ENCODE measurements around the gene DOCK6. TPM values are rescaled to one million over a fixed set of nuclear protein-coding genes. Genes with fewer than 3 reads are reported as not detected.
A peak's percentile ranks its signal among the peaks of the same experiment; 100 is the strongest.

Gene DOCK6
- total RNA-seq, 1 donor from 2014 or later, result 1.7 TPM

DNA sequence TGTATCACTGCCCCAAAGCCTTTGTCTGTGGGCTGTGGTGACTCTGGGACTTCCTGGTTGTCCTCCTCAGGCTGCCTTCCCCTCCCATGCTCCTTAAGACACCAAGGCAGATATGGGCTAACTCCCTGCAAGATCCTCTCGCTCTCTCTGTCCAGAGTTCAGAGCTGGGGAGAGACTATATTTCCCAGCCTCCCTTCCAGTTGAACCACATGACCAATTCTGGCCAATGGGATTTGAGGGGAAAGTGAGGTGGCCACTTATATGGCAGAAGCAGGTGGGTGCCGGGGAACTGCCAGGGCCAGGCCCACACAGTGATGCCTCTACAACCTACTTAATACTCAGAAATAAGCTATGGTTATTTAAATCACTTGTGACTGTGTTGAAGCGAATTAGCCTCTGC, 39.1 kb downstream of the DOCK6 start:
- no peak for DNase-seq

DNA sequence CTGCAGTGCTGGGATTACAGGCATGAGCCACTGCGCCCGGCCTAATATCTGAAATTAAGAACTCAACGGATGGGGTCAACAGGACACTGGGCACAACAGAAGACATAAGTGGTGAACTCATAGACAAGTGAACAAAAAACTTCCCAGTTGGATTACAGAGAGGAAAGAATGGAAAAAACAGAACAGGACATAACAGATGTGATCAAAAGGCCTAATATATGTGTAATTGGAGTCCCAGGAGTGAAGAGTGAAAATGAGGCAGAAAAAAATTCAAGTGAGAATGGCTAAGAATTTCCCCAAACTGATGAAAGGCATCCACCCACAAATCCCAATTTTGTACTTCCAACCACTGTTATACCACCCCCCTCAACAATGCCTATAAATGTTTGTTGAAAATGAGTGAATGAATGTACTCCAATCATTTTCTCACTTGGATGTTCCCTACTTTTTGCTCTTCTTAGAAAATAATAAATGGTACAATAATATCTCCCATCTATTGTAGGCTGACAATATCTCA, 41.2 kb downstream of the DOCK6 start:
- no peak for DNase-seq

DNA sequence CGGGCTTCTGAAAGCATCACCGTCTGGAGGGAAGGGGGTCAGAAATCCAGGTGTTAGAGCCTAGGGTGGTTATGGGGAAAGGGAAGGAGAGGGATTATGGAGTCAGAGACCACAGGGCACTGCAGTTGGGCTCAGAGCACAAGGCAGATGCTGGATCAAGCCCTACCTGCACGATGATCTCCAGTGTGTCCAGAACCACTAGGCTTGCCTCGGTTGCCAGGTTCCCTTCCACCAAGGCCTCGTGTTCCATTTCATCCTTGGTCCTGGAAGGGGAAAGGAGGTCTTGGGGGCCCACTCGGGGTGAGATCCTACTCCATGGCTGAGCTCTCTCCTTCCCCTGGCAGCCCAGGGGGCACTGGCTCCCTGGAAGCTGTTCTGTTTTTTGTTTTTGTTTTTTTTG, 47.9 kb downstream of the DOCK6 start:
- DNase-seq, result no peak

DNA sequence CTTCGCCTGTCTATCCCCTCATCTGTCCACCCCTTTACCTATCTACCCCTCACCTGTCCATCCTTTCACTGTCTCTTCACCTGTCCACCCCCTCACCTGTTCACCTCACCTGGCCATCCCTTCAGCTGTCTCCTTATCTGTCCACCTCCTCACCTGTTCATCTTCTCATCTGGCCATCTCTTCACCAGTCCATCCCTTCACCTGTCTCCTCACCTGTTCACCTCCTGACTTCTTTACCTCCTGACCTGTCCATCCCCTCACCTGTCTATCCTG, 51.7 kb downstream of the DOCK6 start:
- no peak for DNase-seq

DNA sequence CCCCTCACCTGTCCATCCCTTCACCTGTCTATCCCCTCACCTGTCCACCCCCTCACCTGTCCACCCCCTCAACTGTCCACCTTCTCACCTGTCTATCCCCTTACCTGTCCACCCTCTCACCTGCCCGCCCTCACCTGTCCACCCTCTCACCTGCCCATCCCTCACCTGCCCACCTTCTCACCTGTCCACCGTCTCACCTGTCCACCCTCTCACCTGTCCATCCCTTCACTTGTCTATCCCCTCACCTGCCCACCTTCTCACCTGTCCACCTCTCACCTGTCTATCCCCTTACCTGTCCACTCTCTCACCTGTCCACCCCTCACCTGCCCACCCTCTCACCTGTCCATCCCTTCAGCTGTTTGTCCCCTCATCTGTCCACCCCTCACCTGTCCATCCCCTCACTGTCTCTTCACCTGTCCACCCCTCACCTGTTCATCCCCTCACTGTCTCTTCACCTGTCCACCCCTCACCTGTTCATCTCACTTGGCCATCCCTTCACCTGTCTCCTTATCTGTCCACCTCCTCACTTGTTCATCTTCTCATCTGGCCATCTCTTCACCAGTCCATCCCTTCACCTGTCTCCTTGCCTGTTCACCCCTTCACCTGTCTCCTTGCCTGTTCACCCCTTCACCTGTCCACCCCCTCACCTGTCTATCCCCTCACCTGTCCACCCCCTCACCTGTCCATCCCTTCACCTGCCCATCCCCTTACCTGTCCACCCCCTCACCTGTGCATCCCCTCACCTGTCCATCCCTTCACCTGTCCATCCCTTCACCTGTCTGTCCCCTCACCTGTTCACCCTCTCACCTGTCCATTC, 52.3 kb downstream of the DOCK6 start:
- DNase-seq, result no peak

DNA sequence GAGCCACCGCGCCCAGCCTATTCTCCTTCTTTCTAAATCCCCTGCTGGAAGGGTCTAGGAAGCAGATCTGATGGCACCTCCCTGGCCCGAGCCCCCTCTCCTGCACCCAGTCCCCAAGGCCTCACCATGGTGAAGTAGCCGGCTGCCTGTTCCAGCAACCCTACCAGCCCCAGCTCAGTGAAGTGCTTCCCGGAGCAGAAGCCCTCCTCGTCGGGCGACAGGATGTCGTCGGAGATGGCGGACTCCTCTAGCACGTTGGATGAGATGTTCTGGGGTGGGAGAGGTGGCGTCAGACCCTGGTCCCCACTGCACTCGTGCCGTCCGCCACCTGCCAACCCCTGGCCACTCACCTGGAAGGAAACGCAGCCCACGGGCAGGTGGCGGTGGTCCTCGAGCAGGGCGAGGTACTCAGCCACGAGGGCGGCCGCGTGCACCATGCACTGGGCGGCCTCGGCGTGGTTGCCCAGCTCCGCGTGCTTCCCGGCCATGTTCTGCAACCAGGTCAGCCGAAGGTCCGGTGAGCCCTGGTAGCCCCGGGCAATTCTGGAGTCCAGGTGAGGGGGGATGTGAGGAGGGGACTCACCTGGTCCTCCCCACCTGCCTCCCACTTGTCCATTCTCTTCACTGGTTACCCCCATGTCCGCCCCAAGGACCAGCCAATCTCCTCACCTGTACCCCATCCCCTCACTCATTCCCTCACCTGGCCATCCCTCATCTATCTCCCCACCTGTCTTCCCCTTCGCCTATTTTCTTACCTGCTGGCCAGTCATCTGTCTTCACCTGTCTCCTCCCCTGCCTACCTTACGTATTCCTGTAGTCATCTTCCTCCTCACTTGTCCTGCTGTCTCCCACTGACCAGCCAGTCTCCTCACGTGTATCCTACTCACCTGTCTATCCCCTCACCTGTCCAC, 53.5 kb downstream of the DOCK6 start:
- no peak for DNase-seq

DNA sequence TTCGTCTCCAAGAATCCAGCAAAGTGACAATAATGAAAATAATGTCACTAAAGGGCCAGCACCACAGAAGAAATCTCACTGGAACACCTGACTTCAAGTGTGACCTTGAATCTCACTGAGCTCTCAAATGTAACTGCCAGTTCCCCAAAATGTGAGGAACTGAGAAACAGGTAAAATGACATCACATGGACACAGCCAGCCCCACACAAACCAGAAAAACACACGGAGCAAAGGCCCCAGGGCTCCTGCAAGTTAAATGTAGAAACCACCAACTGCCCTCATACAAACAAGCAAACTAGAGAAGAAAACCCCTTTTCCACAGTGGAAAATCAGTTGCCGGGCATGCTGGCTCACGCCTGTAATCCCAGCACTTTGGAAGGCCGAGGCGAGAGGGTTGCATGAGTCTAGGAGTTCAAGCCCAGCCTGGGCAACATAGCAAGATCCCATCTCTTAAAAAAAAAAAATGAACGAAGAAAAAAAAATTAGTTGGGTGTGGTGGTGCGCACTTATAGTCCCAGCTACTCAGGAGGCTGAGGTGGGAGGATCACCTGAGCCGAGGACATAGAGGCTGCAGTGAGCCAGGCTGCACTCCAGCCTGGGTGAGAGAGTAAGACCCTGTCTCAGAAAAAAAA, 56.3 kb downstream of the DOCK6 start:
- DNase-seq, result no peak

DNA sequence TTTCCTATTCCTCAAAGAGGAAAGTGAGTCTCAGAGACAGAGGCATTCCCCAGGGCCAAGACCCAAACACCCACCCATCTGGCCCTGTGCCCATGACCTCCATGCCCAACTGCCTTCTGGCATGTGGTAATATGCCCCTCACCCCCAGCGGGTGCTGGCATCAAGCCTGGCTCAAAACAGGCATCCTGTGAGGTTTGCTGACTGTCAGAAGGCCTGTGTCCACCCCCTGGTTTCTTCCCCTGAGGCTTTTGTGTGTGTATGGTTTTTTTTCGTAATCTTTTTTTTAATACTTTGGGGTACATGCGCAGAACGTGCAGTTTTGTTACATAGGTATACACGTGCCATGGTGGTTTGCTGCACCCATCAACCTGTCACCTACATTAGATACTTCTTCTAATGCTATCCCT, 57.4 kb downstream of the DOCK6 start:
- DNase-seq, result no peak

DNA sequence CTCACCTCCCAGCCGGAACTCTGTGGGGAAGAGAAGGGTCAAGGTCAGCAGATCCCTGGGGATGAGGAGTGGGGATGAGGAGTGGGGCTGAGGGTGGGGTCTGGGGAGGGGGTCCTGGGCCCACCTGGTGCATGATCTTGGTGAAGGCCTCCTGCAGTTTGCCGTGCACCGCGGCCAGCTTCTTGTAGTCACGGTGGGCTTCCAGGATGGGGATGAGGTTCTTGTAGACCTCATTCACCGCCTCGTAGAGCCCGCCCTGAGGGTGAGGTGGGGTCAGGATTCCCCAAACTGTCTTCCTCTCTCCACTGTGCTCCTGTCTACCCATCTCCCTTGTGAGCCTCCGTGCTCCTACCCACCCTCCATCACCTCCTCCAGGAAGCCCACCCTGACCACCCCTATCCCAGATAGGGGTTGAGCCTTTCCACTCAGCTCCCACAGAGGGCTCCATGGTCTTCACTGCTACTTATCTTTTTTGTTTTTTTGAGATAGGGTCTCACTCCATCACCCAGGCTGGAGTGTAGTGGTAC, 58.2 kb downstream of the DOCK6 start:
- no peak for DNase-seq

DNA sequence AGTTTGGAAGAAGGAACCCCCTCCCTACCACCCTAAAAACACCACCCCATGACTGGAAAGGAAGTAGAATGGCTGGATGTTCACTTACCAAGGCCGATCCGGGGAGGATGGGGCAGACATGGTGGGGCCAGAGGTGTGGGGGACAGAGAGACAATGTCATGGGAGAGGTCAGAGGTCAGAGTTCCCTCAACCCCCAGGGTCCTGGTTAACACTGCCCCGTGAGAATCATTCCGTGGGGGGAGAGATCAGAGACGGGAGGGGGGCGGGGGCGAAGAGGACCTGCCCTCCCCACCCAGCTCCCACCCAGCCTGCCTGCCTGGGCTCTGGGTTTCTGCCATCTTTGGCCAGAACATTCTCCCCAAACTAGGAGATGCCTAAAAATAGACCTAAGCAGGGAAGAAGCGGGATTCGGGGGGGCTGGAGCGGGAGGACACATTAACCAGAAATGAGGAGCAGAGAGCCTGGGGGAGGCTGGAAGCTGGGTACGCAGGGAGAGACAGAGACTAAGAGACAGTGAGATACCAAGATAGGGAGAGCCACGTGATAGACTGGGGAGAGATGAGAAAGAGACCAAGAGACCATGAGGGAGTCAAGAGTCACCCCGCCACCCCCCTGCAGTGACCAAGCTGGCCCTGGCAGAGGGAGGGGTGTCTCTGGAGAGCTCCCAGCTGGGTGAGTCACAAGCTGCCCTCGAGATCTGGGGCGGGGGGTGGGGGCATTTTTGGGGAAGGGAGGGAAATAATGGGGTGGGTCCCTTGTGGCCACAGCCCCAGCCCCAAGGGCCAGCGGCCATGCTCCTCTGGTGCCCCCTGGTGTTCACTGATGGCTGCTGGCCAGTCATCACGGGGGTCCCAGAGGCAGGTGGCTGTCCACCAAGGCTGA, 58.9 kb downstream of the DOCK6 start:
- DNase-seq, result peak; percentile 70

DNA sequence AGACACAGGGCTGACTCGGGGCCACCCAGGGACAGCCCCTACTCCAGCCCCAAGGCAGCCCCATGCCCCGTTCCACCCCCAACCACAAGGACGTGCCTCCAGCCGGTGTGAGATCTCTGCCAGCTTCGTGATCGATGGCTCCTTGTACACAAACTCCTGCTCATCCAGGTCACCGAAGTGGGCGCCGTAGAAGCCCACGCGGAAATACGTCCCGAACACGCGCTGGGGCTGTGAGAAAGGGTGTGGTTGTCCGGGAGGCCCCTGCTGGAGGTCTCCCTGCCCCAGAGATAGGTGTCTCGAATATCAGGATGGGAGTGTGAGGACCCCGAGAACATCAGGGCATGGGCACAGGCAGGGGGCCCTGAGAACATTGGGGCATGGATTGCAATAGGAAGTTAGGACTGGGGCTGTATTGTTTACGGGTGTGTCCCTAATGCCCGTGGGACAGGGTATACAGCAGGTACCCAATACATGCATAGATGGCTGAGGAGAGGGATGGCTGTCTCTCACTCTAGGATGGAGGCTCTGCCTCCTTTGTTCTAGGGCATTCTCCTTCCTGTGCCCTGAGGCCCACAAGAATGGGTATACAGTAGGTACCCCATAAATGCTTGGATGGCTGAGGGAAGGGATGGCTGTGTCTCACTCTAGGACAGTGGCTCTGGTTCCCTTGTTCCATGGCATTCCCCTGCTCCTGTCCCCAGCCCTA, 59.7 kb downstream of the DOCK6 start:
- no peak for DNase-seq

DNA sequence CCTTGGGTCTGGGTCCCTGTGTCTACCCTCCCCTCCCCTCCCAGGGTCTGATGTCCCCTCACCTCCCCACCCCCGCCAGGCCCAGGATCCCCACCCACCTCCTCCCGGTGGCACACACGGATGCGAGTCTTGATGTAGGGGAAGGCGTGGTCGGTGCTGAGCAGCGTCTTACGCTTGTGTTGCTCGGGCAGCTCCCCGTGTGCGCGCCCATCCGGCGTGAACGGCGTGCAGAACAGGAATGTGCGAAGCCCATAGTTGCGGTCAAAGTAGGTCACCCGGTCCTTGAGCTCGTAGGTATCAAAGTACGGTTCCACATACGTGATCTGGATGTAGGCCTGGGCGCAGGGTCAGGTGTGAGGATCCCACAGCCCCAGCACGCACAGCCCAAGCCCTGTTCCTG, 60.5 kb downstream of the DOCK6 start:
- no peak for DNase-seq

DNA sequence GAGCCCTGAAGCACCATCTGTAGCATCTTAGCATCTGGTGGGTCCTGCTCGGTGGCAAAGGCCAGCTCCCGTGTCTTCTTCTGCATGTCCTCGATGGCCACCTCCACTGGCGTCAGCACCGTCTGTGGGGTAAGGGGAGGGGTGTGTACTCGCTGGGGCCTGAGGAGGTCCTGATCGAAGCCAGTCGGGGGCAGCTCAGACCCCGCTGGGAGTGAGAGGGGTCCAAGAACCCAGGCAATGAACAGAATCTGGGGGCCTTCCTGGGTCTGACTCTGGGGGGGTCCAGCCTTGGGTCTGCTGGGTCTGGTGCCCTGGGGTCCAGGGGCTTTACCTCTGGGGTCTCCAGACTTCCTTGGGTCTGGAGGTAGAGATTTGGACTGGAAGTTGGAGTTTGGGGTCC, 61.4 kb downstream of the DOCK6 start:
- no peak for DNase-seq

DNA sequence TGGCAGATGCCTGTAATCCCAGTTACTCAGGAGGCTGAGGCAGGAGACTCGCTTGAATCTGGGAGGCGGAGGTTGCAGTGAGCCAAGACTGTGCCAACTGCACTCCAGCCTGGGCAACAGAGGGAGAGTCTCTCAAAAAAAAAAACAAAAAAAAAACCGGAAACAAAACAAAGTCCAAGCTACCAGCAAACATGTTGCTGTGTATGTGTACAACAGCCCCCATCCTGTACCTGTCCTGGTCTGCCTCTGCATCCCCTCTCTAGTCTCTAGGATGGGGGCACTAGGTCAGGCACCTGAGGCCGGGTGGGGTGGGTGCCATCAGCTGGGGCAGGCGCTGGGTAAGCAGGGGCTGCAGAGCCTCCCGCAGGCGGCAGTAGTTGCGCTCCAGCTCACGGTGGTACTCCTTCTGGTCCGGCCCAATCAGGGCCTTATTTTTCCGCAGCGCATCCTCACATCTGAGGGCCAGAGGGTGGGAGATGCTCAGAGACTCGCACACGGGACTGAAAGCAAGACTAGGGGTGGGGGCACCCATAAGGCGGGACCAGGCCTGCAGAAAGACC, 62.2 kb downstream of the DOCK6 start:
- no peak for DNase-seq

DNA sequence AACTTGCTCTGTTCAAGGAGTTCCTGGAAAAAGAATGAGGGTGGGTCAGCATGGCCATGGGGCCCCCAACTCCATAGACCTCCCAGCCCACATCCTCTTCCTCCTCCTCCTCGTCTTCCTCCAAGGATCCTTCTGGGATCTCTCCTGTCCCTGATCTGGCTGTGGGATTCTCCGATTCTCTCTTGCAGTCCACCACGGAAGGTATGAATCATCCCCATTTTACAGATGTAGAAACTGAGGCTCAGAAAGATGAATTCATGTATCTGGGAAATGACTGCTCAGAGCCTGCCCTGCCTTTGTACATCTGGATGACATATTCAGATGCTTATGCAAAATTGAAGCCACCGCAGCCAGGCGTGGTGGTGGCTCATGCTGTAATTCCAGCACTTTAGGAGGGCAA, 62.8 kb downstream of the DOCK6 start:
- no peak for DNase-seq

DNA sequence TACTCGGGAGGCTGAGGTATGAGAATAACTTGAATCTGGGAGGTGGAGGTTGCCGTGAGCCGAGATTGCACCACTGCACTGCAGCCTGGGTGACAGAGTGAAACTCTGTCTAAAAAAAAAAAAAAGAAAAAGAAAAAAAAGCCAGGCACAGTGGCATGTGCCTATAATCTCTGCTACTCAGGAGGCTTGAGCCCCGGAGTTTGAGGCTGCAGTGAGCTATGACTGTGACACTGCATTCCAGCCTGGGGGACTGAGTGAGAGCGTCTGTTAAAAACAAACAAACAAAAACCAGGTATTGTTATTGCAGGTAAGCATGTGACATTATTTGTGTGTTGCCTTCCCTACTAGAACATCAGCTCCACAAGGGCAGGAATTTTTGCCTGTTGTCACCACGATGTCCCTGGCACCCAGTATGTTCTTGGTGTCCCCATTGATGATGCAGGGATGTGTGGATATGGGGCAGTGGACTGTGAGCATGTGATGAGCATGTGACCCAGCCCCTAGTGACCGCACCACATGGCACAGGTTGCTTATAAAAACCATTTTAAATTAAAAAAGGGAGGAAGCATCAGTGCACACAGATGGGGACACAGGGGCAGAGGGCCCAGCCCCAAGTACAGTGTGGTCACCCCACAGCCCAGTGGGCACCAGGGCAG, 63.4 kb downstream of the DOCK6 start:
- no peak for DNase-seq

DNA sequence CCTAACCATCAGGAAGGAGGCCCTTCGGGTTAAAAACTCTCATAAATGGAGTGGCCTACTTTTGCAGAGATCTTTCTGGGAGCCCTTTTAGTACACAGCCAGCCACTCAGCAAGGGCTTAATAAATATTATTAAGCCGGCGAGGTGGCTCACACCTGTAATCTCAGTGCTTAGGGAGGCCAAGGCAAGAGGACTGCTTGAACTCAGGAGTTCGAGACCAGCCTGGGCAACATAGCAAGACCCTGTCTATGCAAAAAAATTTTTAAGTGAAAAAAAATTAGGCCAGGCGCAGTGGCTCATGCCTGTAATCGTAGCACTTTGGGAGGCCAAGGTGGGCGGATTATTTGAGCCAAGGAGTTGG, 64.2 kb downstream of the DOCK6 start:
- DNase-seq, result no peak

DNA sequence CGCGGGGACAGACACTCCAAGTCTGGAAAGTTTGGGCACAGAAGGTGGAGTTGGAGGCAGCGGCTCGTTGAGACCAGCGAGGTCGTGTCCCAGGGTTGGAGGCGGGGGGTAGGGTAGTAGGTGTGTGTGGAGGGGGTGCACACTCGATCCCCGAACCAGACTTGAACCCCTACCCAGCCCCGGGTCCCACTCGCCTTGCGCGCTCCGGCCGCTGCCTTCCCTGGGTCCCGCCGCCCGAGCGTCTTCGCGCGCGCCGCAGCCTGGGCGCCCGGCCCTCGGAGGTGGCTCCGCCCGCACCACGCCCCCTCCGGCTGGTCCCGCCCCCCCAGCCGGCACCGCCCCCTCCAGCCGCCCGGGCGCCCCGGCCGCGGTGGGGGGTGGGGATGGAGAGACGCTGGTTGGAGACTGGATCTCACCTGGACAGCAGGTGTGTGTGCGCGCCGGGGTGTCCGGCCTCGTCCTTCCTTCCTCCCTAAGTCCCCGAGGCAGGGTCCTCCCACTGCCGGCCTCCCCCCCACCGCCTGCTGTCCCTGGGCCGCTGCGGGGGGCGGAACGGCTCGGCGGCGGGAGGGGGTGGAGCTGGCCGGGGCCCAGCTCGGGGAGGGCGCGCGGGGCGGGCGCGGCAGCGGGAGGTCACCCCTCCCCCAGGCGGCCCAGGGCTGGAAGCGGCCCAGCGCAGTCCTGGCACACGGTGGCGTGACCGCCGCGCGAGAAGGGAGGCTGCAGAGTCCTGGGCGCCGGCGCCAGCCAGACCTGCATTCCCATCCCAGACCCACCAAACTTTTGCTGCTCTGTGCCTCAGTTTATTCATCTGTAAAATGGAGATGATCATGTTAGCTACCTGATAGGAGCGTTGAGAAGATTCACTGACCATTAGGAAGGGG, 64.8 kb downstream of the DOCK6 start, which contains the start of gene KANK2:
Gene KANK2 (minus strand): TSS at position 255 of the 884 bp plus-strand sequence. CDS start 3,034 bp downstream, outside the sequence.
- peak; percentile 68 for DNase-seq

Data from occipital lobe (tissue), 2 donors.